GM10847 (cell line): ENCODE measurements around the gene INSL3.

Experiments
- POLR2A ChIP-seq: IDR thresholded peaks from 2 replicates; pipeline ENCODE4 v1.6.1; 2011; ENCODE audit not compliant: insufficient read length; ENCODE audit errors: extremely low read depth

Gene INSL3

GRCh38 chr19:17835182-17836006 is 14.1 kb upstream of the INSL3 start:
- TF ChIP-seq POLR2A: no peak

GRCh38 chr19:17834350-17835181 is 13.2 kb upstream of the INSL3 start:
- TF ChIP-seq POLR2A: no peak

- no peak for TF ChIP-seq POLR2A
These were observed 11.3 kb upstream of the INSL3 start for GRCh38 chr19:17832443-17833208.

GRCh38 chr19:17831419-17831888 is 10.1 kb upstream of the INSL3 start:
- TF ChIP-seq POLR2A: no peak

DNA sequence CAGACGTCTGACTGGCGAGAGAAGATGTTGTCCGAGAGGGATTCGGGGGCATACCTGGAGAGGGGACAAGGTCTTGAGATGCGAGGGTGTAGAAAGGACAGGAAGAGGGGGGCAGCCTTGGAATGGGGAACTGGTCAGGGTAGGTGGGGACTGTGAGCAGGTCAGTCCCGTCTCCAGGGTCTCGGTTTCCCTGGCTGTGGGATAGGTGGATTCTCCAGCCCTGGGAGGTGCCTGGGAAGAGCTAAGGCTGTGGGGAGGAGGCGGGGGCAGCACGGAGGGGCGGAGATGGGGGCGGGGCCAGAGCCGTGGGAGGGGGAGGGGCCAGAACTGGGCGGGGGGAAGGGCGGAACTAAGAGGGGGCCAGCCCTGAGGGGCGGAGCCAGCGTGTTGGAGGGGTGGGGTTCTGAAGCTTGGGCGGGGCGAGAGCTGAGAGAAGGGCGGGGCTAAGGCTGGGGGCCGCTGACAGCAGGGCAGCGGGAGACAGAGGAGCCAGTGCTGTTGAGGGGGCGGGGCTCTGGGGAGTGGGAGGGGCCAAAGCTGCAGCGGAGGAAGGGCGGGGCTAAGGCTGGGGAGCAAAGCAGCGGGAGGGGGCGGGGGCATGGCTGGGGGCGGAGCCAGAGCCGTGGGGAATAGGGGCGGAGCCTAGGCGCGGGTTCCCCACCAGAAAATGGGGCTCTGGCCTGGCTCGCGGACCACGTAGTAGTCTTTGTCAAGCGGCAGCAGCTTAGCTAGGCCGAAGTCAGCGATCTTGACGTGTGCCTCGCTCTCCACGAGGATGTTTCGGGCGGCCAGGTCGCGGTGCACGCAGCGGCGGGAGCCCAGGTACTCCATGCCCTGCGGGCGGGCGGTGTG is 9.5 kb upstream of the INSL3 start:
- no peak for TF ChIP-seq POLR2A

DNA sequence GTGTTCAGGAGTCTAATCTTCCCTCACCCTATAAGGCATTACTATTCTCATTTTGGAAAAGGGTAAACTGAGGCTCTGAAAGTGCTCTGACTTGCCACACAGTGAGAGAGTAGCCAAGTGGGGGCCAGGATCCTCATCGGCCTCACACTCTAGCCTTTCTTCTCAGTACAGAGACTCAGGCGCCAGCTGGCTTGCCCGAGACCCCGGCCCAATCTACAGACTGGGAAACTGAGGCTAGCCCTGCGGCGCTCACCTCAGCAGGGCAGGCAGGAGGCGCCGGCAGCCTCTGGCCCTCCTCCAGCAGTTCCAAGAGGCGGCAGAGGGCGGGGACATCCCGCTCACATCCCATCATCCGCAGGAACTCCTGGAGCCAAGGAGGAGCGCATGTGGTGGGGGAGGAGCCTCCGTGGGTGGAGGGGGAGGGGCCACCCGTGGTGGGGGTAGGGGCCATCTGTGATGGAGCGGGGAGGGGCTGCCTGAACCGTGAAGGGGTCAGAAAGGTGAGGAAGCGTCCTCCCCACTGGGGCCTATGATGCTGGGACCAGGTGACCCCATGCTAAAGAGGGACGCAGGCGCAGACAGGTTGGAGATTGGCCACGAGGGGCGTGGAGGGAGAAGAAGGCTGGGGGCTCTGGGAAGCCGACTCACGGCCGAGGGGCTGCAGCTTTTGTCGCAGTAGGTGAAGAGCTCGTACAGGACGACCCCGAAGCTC is 8.7 kb upstream of the INSL3 start:
- no peak for TF ChIP-seq POLR2A

- no peak for TF ChIP-seq POLR2A
These were observed 5.3 kb upstream of the INSL3 start for GRCh38 chr19:17826508-17827056.

DNA sequence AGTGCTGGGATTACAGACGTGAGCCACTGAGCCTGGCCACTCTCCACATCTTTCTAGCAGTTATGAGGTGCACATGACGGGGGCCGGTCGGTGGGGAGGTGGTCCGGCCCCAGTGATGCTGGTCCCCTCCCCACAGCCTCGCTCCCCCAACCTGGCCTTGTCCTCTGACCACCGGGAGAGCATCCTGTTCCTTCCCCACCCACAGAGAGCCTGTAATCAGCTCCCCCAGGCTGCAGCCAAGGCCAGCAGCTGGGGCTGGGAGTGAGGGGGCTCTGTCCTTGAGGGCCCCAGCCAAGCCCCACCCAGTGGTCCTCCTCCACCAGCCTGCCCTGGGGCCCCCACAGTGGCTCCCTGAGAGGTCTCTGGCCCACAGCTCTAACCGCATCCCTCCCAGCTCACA is 3.0 kb upstream of the INSL3 start:
- no peak for TF ChIP-seq POLR2A

DNA sequence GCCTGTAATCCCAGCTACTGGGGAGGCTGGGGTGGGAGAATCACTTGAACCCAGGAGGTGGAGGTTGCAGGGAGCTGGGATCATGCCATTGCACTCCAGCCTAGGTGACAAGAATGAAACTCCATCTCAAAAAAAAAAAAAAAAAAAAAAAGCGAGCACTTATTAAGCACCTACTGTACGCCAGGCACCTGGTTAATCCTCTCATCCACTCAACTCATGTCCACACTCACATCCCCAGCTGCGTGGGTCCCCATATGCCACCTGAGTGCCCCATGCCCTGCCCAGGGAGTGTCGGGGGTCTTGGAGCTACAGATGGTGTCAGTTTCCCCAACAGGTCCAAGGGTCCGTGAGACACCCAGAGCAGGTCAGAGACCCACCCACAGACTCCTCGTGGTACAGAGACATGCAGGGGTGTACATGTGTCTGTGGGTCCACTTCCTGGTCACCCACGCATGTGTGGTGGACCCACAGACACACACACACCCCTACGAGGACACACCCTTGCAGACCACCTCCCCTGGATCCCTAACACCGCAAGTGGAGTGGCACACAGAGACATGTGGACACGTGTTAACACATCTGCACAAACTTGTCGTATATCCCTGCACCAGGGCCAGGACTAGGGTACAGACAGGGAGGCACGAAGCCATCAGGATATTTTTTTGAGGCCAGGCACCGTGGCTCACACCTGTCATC is 3.5 kb downstream of the INSL3 start:
- TF ChIP-seq POLR2A: no peak

DNA sequence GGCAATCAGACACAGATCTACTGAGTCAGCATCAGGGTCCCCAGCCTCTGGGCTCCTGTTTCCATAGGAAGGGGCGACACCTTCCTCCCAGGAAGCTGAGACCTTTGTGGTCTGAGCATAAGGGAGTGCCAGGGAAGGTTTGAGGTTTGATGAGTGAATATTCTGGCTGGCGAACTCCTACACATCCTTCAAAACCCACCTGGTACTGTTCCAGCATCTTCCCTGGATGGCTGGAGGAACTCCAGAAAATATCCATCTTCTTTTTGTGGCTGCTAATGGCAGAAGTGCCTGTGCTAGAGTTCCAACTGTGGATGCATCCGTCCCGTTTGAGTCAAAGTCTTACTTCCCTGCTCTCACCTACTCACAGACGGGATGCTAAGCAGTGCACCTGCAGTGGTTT is 9.2 kb downstream of the INSL3 start:
- no peak for TF ChIP-seq POLR2A

DNA sequence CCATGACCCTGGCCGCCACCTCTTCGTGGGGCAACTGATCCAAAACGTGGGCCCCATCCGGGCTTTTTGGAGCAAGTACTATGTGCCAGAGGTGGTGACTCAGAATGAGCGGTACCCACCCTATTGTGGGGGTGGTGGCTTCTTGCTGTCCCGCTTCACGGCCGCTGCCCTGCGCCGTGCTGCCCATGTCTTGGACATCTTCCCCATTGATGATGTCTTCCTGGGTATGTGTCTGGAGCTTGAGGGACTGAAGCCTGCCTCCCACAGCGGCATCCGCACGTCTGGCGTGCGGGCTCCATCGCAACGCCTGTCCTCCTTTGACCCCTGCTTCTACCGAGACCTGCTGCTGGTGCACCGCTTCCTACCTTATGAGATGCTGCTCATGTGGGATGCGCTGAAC is 9.6 kb downstream of the INSL3 start:
- no peak for TF ChIP-seq POLR2A

DNA sequence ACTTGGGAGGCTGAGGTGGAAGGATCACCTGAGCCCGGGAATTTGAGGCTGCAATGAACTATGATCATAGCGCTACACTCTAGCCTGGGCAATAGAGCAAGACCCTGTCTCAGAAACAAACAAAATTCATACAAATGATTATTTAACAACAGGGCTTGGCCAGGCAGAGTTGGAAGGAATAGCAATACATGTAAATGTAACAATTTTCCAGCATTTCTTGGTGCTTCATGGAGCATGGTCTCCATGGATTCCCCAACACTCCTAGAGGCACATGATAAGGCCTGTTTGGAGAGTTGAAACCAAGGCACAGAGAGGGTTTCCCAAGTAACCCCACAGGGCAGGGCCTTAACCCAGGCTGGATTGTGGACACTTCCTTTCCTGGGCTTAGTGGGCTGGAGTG is 10.2 kb downstream of the INSL3 start:
- TF ChIP-seq POLR2A: no peak

GRCh38 chr19:17807731-17808316 is 13.5 kb downstream of the INSL3 start:
- TF ChIP-seq POLR2A: no peak
